Gastrocnemius medialis (tissue), 4 donors: Measurements from ENCODE around the gene CHMP1B. TPM values are rescaled to one million over a fixed set of nuclear protein-coding genes. Genes with fewer than 3 reads are reported as not detected.

Source experiments
- ATAC-seq, 2 donors: fragments of 150-250 bp; one replicate each; pipeline ENCODE4 v1.9.1; 2016
- DNase-seq, 2 donors: peaks; one replicate each; pipeline ENCODE4 v3.0.0-alpha.2; 2019
- H3K27ac ChIP-seq, 4 donors: fragments of 200-600 bp; sonication (generic); 1 replicate in 1 of 4; 2 replicates in 3 of 4; pipeline ENCODE4 v1.5.1; 2016 to 2018; ENCODE audit warnings: mild to moderate bottlenecking in 2 of 4, moderate library complexity in 1 of 4
- H3K27me3 ChIP-seq, 3 donors: fragments of 200-600 bp; sonication (generic) in 2 of 3; 1 replicate in 1 of 3; 2 replicates in 2 of 3; pipeline versions ENCODE4 v1.5.1 to v1.6.0; 2016 to 2019; ENCODE audit warnings: mild to moderate bottlenecking in 1 of 3, moderate library complexity in 1 of 3
- H3K36me3 ChIP-seq, 2 donors: fragments of 200-600 bp; sonication (generic) in 1 of 2; one replicate each; pipeline ENCODE4 v1.5.1; 2017 to 2018
- H3K4me1 ChIP-seq, 2 donors: fragments of 200-600 bp; sonication (generic) in 1 of 2; one replicate each; pipeline ENCODE4 v1.5.1; 2016 to 2017; ENCODE audit warnings: mild to moderate bottlenecking in 2 of 2
- H3K4me3 ChIP-seq, 4 donors: fragments of 200-600 bp; sonication (generic) in 3 of 4; 1 replicate in 1 of 4; 2 replicates in 3 of 4; pipeline ENCODE4 v1.5.1; 2016 to 2019; ENCODE audit warnings: mild to moderate bottlenecking in 2 of 4
- H3K9me3 ChIP-seq, 3 donors: fragments of 200-600 bp; sonication (generic) in 2 of 3; 1 replicate in 1 of 3; 2 replicates in 2 of 3; pipeline ENCODE4 v1.5.1; 2016 to 2019
- POLR2A ChIP-seq, 2 donors: fragments of 450-650 bp; IDR thresholded peaks; one replicate each; pipeline ENCODE4 v1.6.1; 2017; ENCODE audit warnings: antibody characterized with exemption in 2 of 2, mild to moderate bottlenecking in 2 of 2, moderate library complexity in 2 of 2
- in situ Hi-C, 4 donors: fragments of 200-750 bp; cut with MboI; loops; one replicate each; pipeline versions ENCODE4 v1.15.0 to v1.8.0; 2017; ENCODE audit warnings: low sequenced_read_pairs in 4 of 4
- intact Hi-C: fragments of 100-400 bp; cut with DNase I; formaldehyde crosslinking; loops from one replicate; pipeline ENCODE4 v1.15.1; 2023; ENCODE audit warnings: low total_unique reads
- total RNA-seq, 4 donors: library from RNA; depleted of rRNA; stranded (reverse); fragments of >200 nt; gene quantifications; one replicate each; pipeline versions ENCODE4 v1.1.0 to v1.2.3, GENCODE V29; 2016
- TF ChIP-seq, protein P1 (sequence below), 5 experiments: fragments of 450-650 bp in 3 of 5; fragments of 200-600 bp in 2 of 5; sonication (generic) in 2 of 5; IDR thresholded peaks in 4 of 5; conservative IDR thresholded peaks in 1 of 5; 1 replicate in 4 of 5; 2 replicates in 1 of 5; pipeline ENCODE4 v1.5.1; 2016 to 2019; ENCODE audit warnings: antibody characterized with exemption in 5 of 5, mild to moderate bottlenecking in 3 of 5, moderate library complexity in 3 of 5

The CHMP1B gene
- total RNA-seq, 4 donors from 2014 or later, result 347 to 634 (median 407) TPM

DNA sequence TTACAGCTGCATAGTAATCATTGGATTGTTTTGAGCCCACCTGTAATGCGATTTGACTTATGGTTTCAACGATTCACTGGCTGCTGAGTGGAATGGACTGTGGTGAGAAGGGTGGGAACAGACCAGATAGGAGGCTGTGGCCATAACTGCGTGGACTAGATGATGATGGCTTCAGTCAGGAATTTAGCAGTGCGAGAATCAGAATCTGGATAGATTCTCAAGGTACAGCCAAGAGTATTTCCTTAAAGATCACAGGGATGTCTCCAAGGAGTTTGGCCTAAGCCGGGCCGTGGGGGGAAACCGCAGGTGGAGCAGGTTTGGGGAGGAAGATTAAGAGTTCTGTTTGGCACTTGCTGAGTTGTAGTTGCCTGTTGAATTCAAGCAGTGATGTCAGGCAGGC is 44.0 kb upstream of the CHMP1B start:
- no peak overlapping the region for H3K4me3 ChIP-seq
- H3K27me3 ChIP-seq, result no peaks in the 10 kb centered on the region
- DNase-seq (no peak), ATAC-seq (no peak)
- in situ Hi-C loops (no loop called here), intact Hi-C loops (loop anchor here (5.0 kb wide), 2 partner anchors 40 to 65 kb away; no protein-coding TSS in a partner anchor)
- H3K4me1 ChIP-seq, result peaks cover 0 to 5% of the 10 kb centered on the region in 2 donors
- TF ChIP-seq POLR2A (IDR thresholded peaks at IDR 0.05), result no peak
- TF ChIP-seq, protein P1, sequence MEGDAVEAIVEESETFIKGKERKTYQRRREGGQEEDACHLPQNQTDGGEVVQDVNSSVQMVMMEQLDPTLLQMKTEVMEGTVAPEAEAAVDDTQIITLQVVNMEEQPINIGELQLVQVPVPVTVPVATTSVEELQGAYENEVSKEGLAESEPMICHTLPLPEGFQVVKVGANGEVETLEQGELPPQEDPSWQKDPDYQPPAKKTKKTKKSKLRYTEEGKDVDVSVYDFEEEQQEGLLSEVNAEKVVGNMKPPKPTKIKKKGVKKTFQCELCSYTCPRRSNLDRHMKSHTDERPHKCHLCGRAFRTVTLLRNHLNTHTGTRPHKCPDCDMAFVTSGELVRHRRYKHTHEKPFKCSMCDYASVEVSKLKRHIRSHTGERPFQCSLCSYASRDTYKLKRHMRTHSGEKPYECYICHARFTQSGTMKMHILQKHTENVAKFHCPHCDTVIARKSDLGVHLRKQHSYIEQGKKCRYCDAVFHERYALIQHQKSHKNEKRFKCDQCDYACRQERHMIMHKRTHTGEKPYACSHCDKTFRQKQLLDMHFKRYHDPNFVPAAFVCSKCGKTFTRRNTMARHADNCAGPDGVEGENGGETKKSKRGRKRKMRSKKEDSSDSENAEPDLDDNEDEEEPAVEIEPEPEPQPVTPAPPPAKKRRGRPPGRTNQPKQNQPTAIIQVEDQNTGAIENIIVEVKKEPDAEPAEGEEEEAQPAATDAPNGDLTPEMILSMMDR (IDR thresholded peaks at IDR 0.05 in 4 of 5, conservative IDR thresholded peaks at IDR 0.05 in 1 of 5), result no peak
- peak overlapping the region in 2 of 4 donors; percentile 49 to 63 for H3K27ac ChIP-seq
- H3K36me3 ChIP-seq, result no peaks in the 10 kb centered on the region
- H3K9me3 ChIP-seq, result no peaks in the 10 kb centered on the region

DNA sequence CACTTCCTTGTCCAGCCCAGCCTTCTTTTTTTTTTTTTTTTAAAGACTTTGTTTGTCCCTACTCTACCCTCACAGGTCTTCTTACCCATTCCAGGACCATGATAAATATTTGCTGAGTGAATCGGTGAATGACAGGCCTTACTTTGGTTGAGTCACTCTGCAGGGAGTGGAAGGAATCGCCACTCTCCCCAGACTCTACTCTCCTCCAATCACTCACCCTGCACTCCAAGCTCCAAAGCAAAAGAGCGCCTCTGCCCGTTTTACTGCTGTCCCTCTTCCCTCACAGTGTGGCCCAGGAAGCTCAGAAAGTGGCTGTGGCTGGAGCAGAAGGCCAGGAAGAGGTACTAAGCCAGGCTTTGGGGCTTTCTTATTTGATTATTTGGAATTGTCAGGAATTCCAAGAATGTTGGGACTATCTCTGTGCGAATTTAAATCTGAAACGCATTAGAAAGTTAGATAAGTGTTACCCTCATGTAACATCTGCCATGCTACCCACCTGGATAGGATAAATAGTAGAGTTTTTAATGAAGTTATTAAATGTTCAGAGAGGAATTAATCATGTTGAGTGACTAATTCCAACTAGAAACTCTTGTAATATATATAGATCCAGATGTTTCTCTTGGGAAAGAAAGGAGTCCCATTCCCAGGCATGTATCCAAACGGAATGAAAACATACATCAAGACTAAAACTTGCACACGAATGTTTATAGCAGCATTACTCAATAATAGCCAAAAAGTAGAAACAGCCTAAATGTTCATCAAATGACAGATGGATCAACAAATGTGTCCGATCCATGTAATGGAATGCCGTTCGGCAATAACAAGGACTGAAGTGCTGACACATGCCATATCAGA is 43.0 kb upstream of the CHMP1B start:
- in situ Hi-C loops (no loop called here), intact Hi-C loops (loop anchor here (5.0 kb wide), 2 partner anchors 39 to 64 kb away; no protein-coding TSS in a partner anchor)
- H3K27me3 ChIP-seq, result no peaks in the 10 kb centered on the region
- H3K27ac ChIP-seq, result no peak overlapping the region
- no peaks in the 10 kb centered on the region for H3K36me3 ChIP-seq
- ATAC-seq (no peak), DNase-seq (no peak)
- TF ChIP-seq, protein P1 (IDR thresholded peaks at IDR 0.05 in 4 of 5, conservative IDR thresholded peaks at IDR 0.05 in 1 of 5), result no peak
- no peak for TF ChIP-seq POLR2A (IDR thresholded peaks at IDR 0.05)
- peaks cover 0 to 5% of the 10 kb centered on the region in 2 donors for H3K4me1 ChIP-seq
- no peaks in the 10 kb centered on the region for H3K9me3 ChIP-seq
- H3K4me3 ChIP-seq, result no peak overlapping the region

DNA sequence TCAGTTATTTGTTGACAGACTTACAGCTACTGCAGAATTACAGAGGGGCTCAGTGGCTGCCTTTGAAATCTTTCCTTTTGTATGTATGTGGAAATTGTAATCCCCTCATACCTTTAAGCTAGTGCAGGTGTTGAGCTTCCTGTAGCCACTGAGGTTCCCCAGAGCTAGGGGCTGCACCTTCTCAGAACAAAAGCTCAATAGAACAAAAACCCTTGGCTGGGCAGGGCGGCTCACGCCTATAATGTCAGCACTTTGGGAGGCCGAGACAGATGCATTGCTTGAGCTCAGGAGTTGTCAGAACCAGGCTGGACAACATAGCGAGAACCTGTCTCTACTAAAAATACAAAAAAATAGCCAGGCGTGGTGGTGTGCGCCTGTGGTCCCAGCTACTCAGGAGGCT is 41.3 kb upstream of the CHMP1B start:
- H3K9me3 ChIP-seq, result no peaks in the 10 kb centered on the region
- no peaks in the 10 kb centered on the region for H3K36me3 ChIP-seq
- no peak overlapping the region for H3K4me3 ChIP-seq
- H3K4me1 ChIP-seq, result peaks cover 0 to 5% of the 10 kb centered on the region in 2 donors
- H3K27ac ChIP-seq, result no peak overlapping the region
- DNase-seq, result no peak
- in situ Hi-C loops (no loop called here), intact Hi-C loops (loop anchor here (5.0 kb wide), 2 partner anchors 37 to 62 kb away; no protein-coding TSS in a partner anchor)
- H3K27me3 ChIP-seq, result no peaks in the 10 kb centered on the region
- no peak for ATAC-seq
- TF ChIP-seq, protein P1 (IDR thresholded peaks at IDR 0.05 in 4 of 5, conservative IDR thresholded peaks at IDR 0.05 in 1 of 5), result no peak

DNA sequence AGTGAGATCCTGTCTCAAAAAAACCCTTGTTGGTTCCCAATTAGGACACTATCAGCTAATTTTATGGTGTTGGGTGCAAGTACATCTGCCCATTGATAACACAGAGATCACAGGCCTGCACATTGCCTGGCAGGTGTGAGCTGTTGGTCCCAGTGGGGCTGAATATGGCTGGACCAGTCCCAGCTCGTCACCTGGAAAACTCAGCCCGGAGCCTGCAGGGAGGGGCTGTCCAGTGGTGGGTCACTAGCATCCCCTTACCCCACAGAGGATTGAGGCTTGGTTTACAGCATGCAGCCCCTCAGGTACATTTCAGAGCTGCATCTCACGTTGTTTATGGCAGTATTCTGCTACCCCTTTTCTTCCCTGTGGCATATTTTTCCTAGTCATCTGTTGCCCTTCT is 40.8 kb upstream of the CHMP1B start:
- Histone ChIP-seq H3K9me3 (no peaks in the 10 kb centered on the region), H3K27me3 (no peaks in the 10 kb centered on the region), H3K4me1 (peaks cover 0 to 5% of the 10 kb centered on the region in 2 donors), H3K4me3 (no peak overlapping the region), H3K27ac (no peak overlapping the region), H3K36me3 (no peaks in the 10 kb centered on the region)
- intact Hi-C loops (no loop called here), in situ Hi-C loops (no loop called here)
- ATAC-seq (no peak), DNase-seq (no peak)
- TF ChIP-seq POLR2A (IDR thresholded peaks at IDR 0.05), result no peak
- TF ChIP-seq, protein P1 (IDR thresholded peaks at IDR 0.05 in 4 of 5, conservative IDR thresholded peaks at IDR 0.05 in 1 of 5), result no peak
